HG03108 (cell line): ENCODE results near the gene DUS4L.

ENCODE experiments used
- ATAC-seq: cut with Tn5 transposase; IDR thresholded peaks from one replicate; pipeline ENCODE4 v1.9.1; 2021; ENCODE audit warnings: moderate library complexity; ENCODE audit not compliant: unreplicated experiment

The DUS4L gene

GRCh38 chr7:107613439-107613838, 49.7 kb downstream of the DUS4L start:
- ATAC-seq, result no peak

GRCh38 chr7:107613948-107614347, 50.2 kb downstream of the DUS4L start:
- no peak for ATAC-seq

GRCh38 chr7:107614425-107614824, 50.7 kb downstream of the DUS4L start:
- ATAC-seq, result no peak

DNA sequence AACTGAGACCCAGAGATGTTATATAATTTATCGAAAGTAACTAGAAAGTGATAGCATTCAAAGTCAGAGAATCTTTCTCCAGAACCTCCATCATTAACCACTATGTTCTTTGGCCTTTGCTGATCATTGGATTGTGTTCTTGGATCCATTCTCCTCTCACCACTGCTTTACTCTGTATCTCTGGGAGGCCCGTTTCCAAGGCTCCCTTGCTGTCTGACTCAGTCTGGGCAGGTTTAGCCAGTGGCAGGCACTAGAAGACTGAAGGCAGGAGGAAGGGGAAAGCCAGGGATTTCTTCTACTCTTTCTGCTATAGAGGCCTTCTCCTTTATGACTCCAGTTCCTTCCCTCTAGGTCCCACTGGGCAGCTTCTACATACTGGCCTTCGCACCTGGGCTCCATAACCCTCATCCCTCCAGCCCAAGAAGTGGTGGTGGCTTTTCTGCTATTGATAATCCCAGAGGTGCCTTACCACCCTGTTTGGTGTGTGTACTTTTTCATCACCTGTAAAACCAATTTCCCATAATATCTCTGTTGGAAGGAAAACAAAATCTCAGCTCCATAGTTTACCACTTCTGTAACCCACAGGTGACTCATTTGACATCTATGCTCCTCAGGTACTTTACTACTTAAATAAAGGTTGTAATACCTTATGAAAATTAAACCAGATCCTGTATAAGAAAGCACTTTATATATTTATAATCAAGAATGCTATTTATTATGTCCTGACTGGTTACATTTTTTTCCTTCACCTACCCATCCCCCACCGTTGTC, 52.3 kb downstream of the DUS4L start:
- ATAC-seq, result no peak

DNA sequence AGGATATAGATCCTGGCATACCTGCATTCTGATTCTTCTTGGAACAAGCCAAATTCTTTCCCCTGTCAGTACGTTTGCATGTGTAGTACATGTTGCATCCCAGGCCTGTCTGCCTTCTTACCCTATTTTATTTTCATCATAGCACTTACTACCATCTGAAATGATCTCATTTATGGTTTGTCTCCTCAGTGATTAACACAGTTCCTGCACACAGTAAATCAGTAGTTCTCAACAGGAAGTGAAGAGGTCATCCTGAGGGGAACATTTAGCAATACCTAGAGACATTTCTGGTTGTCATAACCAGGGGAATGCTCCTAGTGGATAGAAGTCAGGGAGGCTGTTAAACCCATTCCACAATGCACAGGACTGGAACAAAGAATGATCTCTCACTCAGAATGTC, 58.7 kb downstream of the DUS4L start:
- no peak for ATAC-seq

DNA sequence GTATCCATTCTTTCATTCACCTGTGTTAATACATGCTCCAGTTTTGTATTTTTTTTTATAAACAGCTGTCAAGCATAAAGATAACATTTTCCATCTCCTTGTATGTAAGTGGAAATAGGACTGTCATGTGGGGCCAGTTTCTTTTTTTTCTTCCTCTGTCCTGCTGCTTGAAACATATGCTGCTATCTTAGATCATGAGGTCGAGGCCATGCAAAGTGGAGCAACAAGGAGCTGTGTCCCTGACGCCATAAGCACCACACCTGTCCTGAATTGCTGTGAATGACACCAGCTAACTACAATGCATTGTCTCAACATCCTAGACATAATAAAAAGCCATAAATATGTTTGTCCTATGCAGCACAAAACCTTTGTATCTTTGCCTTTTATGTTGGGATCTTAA, 59.1 kb downstream of the DUS4L start:
- no peak for ATAC-seq

GRCh38 chr7:107627002-107627401, 63.2 kb downstream of the DUS4L start:
- no peak for ATAC-seq
